PC-3 (cell line): Measurements from ENCODE around the gene CD82. TPM values are rescaled to one million over a fixed set of nuclear protein-coding genes. Genes with fewer than 3 reads are reported as not detected.

Source experiments
- ATAC-seq: fragments of 200-7000 bp; cut with Tn5 transposase; 2 replicates; pipeline ENCODE4 v1.9.1; 2020; ENCODE audit warnings: mild to moderate bottlenecking, moderate library complexity
- BruUV-seq: library from RNA; stranded (reverse); fragments of 400-500 nt; replicated peaks from 2 replicates; lab custom pipeline; 2021; lab: Mats Ljungman, UMichigan
- CTCF ChIA-PET: fragments of 300-600 bp; sonication (Branson Sonifier 250); formaldehyde crosslinking; loops from one replicate; lab custom pipeline; 2022; ENCODE audit warnings: antibody characterized with exemption; lab: Charles Lee
- POLR2A ChIA-PET: fragments of 300-600 bp; sonication (Branson Sonifier 250); formaldehyde crosslinking; loops from one replicate; lab custom pipeline; 2022; ENCODE audit warnings: antibody characterized with exemption; ENCODE audit not compliant: unreplicated experiment; lab: Charles Lee
- DNase-seq: peaks from one replicate; pipeline ENCODE4 v3.0.0-alpha.2; 2015
- H2AFZ ChIP-seq: fragments of 300-600 bp; sonication (generic); 2 replicates; pipeline ENCODE4 v1.6.0; 2016; ENCODE audit warnings: antibody characterized with exemption, low read length
- H3F3A ChIP-seq: fragments of 300-600 bp; sonication (generic); one replicate; pipeline ENCODE4 v1.6.0; 2017; ENCODE audit warnings: antibody characterized with exemption, low read length, control low read depth, mild to moderate bottlenecking; ENCODE audit not compliant: unreplicated experiment
- H3K27ac ChIP-seq: fragments of 300-600 bp; sonication (generic); 2 replicates; pipeline ENCODE4 v1.5.1; 2016; ENCODE audit warnings: mild to moderate bottlenecking, low read length
- H3K27me3 ChIP-seq: fragments of 300-600 bp; sonication (generic); 2 replicates; pipeline ENCODE4 v1.6.1; 2016; ENCODE audit warnings: low read length, mixed read lengths
- H3K36me3 ChIP-seq: fragments of 300-600 bp; sonication (generic); 2 replicates; pipeline ENCODE4 v1.6.1; 2016; ENCODE audit warnings: low read depth, mixed run types, low read length, mixed read lengths
- H3K4me1 ChIP-seq: fragments of 300-600 bp; sonication (generic); 2 replicates; pipeline ENCODE4 v1.5.1; 2016; ENCODE audit warnings: low read length; ENCODE audit not compliant: insufficient read depth
- H3K4me2 ChIP-seq: fragments of 300-600 bp; sonication (generic); 2 replicates; pipeline ENCODE4 v1.6.0; 2016; ENCODE audit warnings: low read length
- H3K4me3 ChIP-seq: fragments of 300-600 bp; sonication (generic); 2 replicates; pipeline ENCODE4 v1.5.1; 2016; ENCODE audit warnings: mild to moderate bottlenecking, low read length, mixed read lengths
- H3K79me2 ChIP-seq: fragments of 300-600 bp; sonication (generic); 2 replicates; pipeline ENCODE4 v1.6.1; 2017; ENCODE audit warnings: low read length, mixed read lengths
- H3K9ac ChIP-seq: fragments of 300-600 bp; sonication (generic); 2 replicates; pipeline ENCODE4 v1.6.0; 2016; ENCODE audit warnings: mild to moderate bottlenecking, low read length
- H3K9me2 ChIP-seq: fragments of 300-600 bp; sonication (generic); replicated peaks from 2 replicates; pipeline ENCODE4 v1.6.1; 2016; ENCODE audit warnings: mixed run types, low read length, mixed read lengths
- H3K9me3 ChIP-seq: fragments of 300-600 bp; sonication (generic); 2 replicates; pipeline ENCODE4 v1.6.1; 2016; ENCODE audit warnings: low read length, mixed read lengths
- H4K20me1 ChIP-seq: fragments of 300-600 bp; sonication (generic); 2 replicates; pipeline ENCODE4 v1.6.1; 2016; ENCODE audit warnings: low read length, mixed read lengths
- EZH2 ChIP-seq: fragments of 300-600 bp; sonication (generic); IDR thresholded peaks from one replicate; pipeline ENCODE4 v1.6.1; 2017; ENCODE audit warnings: antibody characterized with exemption, mild to moderate bottlenecking, low read length; ENCODE audit not compliant: unreplicated experiment
- EZH2phosphoT487 ChIP-seq: fragments of 300-600 bp; sonication (generic); IDR thresholded peaks from 2 replicates; pipeline ENCODE4 v1.6.1; 2018; ENCODE audit warnings: mild to moderate bottlenecking, antibody characterized with exemption, low read length, borderline replicate concordance
- intact Hi-C: fragments of 100-400 bp; cut with micrococcal nuclease; formaldehyde crosslinking; loops from 2 replicates; pipeline ENCODE4 v1.9.0; 2023
- total RNA-seq: library from RNA; depleted of rRNA; stranded (reverse); fragments of >200 nt; gene quantifications from 2 replicates; pipeline ENCODE4 v1.2.3, GENCODE V29; 2014
- TF ChIP-seq, protein P1 (sequence below): fragments of 300-600 bp; sonication (generic); conservative IDR thresholded peaks from 2 replicates; pipeline ENCODE4 v1.5.1; 2017; ENCODE audit warnings: antibody characterized with exemption, low read depth, mild to moderate bottlenecking, low read length

The CD82 gene
- total RNA-seq, 1 experiment from 2014 or later = 5.0 TPM

DNA sequence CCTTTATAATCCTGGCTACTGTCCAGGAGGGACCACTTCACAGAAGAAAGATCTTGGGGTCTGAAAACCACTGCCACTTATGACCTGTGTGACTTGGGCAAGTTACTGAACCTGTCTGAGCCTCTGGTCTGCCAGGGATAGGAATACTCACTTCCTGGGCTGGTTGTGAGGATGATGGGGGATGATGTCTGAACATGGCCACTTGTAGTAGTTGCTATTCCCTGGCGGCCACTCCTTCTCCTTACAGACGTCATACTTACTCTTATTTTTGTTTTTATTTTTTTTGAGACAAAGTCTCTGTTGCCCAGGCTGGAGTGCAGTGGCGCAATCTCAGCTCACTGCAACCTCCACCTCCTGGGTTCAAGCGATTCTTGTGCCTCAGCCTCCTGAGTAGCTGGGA, 26.1 kb downstream of the CD82 start:
- H3K27me3 ChIP-seq = no peaks in the 10 kb centered on the region
- no peaks in the 10 kb centered on the region for H3K4me1 ChIP-seq
- POLR2A ChIA-PET = no interaction called here
- H3K9me2 ChIP-seq = no peaks in the 10 kb centered on the region
- CTCF ChIA-PET = no interaction called here
- ATAC-seq = no peak
- no peaks in the 10 kb centered on the region for H3K9me3 ChIP-seq
- H3K79me2 ChIP-seq = no peaks in the 10 kb centered on the region
- TF ChIP-seq, protein P1, sequence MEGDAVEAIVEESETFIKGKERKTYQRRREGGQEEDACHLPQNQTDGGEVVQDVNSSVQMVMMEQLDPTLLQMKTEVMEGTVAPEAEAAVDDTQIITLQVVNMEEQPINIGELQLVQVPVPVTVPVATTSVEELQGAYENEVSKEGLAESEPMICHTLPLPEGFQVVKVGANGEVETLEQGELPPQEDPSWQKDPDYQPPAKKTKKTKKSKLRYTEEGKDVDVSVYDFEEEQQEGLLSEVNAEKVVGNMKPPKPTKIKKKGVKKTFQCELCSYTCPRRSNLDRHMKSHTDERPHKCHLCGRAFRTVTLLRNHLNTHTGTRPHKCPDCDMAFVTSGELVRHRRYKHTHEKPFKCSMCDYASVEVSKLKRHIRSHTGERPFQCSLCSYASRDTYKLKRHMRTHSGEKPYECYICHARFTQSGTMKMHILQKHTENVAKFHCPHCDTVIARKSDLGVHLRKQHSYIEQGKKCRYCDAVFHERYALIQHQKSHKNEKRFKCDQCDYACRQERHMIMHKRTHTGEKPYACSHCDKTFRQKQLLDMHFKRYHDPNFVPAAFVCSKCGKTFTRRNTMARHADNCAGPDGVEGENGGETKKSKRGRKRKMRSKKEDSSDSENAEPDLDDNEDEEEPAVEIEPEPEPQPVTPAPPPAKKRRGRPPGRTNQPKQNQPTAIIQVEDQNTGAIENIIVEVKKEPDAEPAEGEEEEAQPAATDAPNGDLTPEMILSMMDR = no peak
- TF ChIP-seq EZH2 (no peak), EZH2phosphoT487 (no peak)
- intact Hi-C loops = no loop called here
- BruUV-seq = no TSS peak
- no peaks in the 10 kb centered on the region for H3F3A ChIP-seq
- H4K20me1 ChIP-seq = no peaks in the 10 kb centered on the region
- no peak overlapping the region for H3K9ac ChIP-seq
- H3K27ac ChIP-seq = no peak overlapping the region
- DNase-seq = no peak
- no peak overlapping the region for H3K4me3 ChIP-seq
- H3K4me2 ChIP-seq = no peak overlapping the region
- H3K36me3 ChIP-seq = no peaks in the 10 kb centered on the region
- no peak overlapping the region for H2AFZ ChIP-seq

DNA sequence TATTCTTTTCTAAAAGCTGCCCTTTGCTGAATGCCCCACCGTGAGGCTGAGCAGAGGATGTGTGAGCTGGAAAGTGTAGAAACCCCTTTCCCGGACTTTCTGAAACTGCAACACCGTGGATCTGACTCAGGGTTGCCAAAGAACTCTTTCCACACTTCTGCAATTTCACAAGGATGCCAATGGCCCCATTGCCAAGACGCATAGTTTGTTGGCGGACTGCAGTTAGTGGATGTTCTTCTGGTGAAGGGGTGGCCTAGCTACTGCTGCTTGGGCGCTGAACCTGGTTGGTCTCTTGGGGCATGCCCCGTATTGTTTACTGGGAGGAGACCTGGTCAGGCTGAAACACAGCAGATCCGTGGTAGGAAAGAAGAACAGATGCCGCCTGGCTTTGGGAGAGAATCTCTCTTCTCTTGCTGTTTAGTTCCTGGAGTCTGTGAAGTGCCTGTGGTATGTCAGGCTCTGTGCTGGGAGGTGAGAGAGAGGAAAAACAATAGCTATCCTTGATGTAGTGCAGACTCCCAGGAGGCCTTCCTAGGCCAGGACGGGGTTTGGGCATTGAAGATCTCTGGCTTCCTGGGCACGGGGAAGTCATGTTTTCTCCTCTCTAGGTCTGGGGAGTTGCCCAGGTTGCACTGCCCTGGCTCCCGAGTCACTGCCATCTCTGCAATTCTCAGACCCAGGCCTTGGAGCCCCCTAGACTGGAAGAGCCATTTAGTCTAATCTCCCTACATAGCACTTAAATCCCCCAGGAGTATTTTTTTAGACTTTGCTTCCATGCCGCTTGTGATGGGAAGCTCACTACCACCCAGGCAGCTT, 26.9 kb downstream of the CD82 start:
- intact Hi-C loops = no loop called here
- no peak overlapping the region for H3K27ac ChIP-seq
- no peaks in the 10 kb centered on the region for H3K27me3 ChIP-seq
- DNase-seq = no peak
- no peak overlapping the region for H3K9ac ChIP-seq
- no peak overlapping the region for H3K4me3 ChIP-seq
- H2AFZ ChIP-seq = no peak overlapping the region
- no peaks in the 10 kb centered on the region for H3F3A ChIP-seq
- POLR2A ChIA-PET = no interaction called here
- CTCF ChIA-PET = no interaction called here
- H3K79me2 ChIP-seq = no peaks in the 10 kb centered on the region
- no peaks in the 10 kb centered on the region for H3K9me2 ChIP-seq
- H4K20me1 ChIP-seq = no peaks in the 10 kb centered on the region
- TF ChIP-seq, protein P1 = no peak
- TF ChIP-seq EZH2phosphoT487 (no peak), EZH2 (no peak)
- no peaks in the 10 kb centered on the region for H3K4me1 ChIP-seq
- no peak for ATAC-seq
- no peaks in the 10 kb centered on the region for H3K9me3 ChIP-seq
- H3K36me3 ChIP-seq = no peaks in the 10 kb centered on the region
- BruUV-seq = no TSS peak
- no peak overlapping the region for H3K4me2 ChIP-seq

DNA sequence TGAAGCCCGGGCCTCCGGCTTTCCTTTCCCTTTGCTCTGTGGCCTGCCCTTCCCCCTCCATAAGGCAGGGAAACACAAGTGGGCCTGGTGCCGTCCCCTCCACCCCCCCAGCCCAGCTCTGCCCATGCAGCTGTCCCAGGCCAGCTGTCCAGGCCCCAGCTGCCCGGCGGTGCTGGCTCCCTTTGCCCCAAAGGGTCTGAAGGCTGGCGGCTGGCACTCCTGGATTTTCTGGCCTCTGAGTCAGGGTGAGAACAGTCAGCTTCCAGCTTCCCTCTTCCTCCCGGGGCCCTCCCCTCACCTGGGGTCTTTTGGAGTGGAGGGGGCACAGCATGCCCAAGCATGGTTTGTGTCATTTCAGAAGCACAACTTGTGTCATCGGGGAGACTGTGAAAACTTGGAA, 27.8 kb downstream of the CD82 start:
- no TSS peak for BruUV-seq
- Histone ChIP-seq H3K9ac (no peak overlapping the region), H3K9me2 (no peaks in the 10 kb centered on the region), H3K27me3 (no peaks in the 10 kb centered on the region), H3K27ac (no peak overlapping the region), H4K20me1 (no peaks in the 10 kb centered on the region), H3K4me1 (no peaks in the 10 kb centered on the region), H3K4me3 (no peak overlapping the region), H3K36me3 (no peaks in the 10 kb centered on the region), H3K4me2 (no peak overlapping the region), H3K79me2 (no peaks in the 10 kb centered on the region), H2AFZ (no peak overlapping the region), H3F3A (no peaks in the 10 kb centered on the region), H3K9me3 (no peaks in the 10 kb centered on the region)
- TF ChIP-seq EZH2 (no peak), EZH2phosphoT487 (no peak)
- ChIA-PET POLR2A (no interaction called here), CTCF (no interaction called here)
- intact Hi-C loops = no loop called here
- ATAC-seq (no peak), DNase-seq (no peak)
